Endothelial cell of umbilical vein (primary cell): ENCODE measurements around the gene TNRC6B. TPM values are rescaled to one million over a fixed set of nuclear protein-coding genes. Genes with fewer than 3 reads are reported as not detected.

Experiments
- BruUV-seq: library from RNA; stranded (reverse); fragments of 400-500 nt; replicated peaks from 2 replicates; lab custom pipeline; 2021; lab: Mats Ljungman, UMichigan
- CTCF ChIA-PET: fragments of 300-600, 350-600 bp; sonication (Branson Sonifier 250); formaldehyde crosslinking; loops from one replicate; lab custom pipeline; 2021; ENCODE audit warnings: antibody characterized with exemption, inconsistent platforms; lab: Charles Lee
- POLR2A ChIA-PET: fragments of 300-600, 350-600 bp; sonication (Branson Sonifier 250); formaldehyde crosslinking; loops from one replicate; lab custom pipeline; 2021; ENCODE audit warnings: antibody characterized with exemption, inconsistent platforms; lab: Charles Lee
- DNase-seq: peaks from one replicate; pipeline ENCODE4 v3.0.0-alpha.2; 2011; ENCODE audit warnings: low read depth, low spot score
- FAIRE-seq: peaks from 2 replicates; lab custom pipeline; 2011; peaks lifted over from hg19 to GRCh38; lab: Jason Lieb, UNC
- H2AFZ ChIP-seq: 2 replicates; pipeline ENCODE4 v1.6.0; 2012; ENCODE audit warnings: low read depth, low read length, control low read depth, inconsistent platforms
- H3K27ac ChIP-seq: 2 replicates; pipeline ENCODE4 v1.5.1; 2011; ENCODE audit warnings: low read depth, mild to moderate bottlenecking, control low read depth, low read length, moderate library complexity; ENCODE audit not compliant: insufficient read depth
- H3K27me3 ChIP-seq, 2 experiments: 2 replicates each; pipeline versions ENCODE4 v1.6.0 to v1.6.1; 2011; ENCODE audit warnings: low read length in 2 of 2, mixed read lengths in 1 of 2; ENCODE audit not compliant: control insufficient read depth in 2 of 2, insufficient read depth in 2 of 2
- H3K36me3 ChIP-seq, 2 experiments: 2 replicates in 1 of 2; 3 replicates in 1 of 2; pipeline ENCODE4 v1.5.1; 2011; ENCODE audit warnings: low read length in 2 of 2, mild to moderate bottlenecking in 1 of 2, moderate library complexity in 1 of 2; ENCODE audit not compliant: control insufficient read depth in 2 of 2, insufficient read depth in 2 of 2; ENCODE audit errors: extremely low read depth in 1 of 2
- H3K4me1 ChIP-seq: 3 replicates; pipeline ENCODE4 v1.5.1; 2011; ENCODE audit warnings: mild to moderate bottlenecking, low read length; ENCODE audit not compliant: control insufficient read depth, insufficient read depth; ENCODE audit errors: extremely low read depth
- H3K4me2 ChIP-seq: 2 replicates; pipeline ENCODE4 v1.6.1; 2011; ENCODE audit warnings: low read length, control low read depth, mixed read lengths; ENCODE audit not compliant: insufficient read depth
- H3K4me3 ChIP-seq, 3 experiments: fragments of 200-600 bp in 1 of 3; sonication (generic), shearing (Covaris generic) in 1 of 3; replicated peaks in 1 of 3; 2 replicates each; pipeline ENCODE4 v1.5.1; 2011 to 2016; ENCODE audit warnings: control low read depth in 3 of 3, low read length in 3 of 3, mild to moderate bottlenecking in 2 of 3, inconsistent platforms in 1 of 3, low read depth in 1 of 3, moderate library complexity in 1 of 3; ENCODE audit not compliant: insufficient read depth in 1 of 3
- H3K79me2 ChIP-seq: 2 replicates; pipeline ENCODE4 v1.6.0; 2012; ENCODE audit warnings: low read length, inconsistent platforms; ENCODE audit not compliant: control insufficient read depth, insufficient read depth
- H3K9ac ChIP-seq: replicated peaks from 2 replicates; pipeline ENCODE3; 2011; ENCODE audit warnings: low read length, control low read depth; ENCODE audit not compliant: insufficient read depth; ENCODE audit errors: extremely low read depth
- H3K9me1 ChIP-seq: replicated peaks from 3 replicates; pipeline ENCODE4 v1.6.0; 2011; ENCODE audit warnings: mild to moderate bottlenecking, low read length; ENCODE audit not compliant: control insufficient read depth, insufficient read depth; ENCODE audit errors: extremely low read depth
- H3K9me3 ChIP-seq: replicated peaks from 2 replicates; pipeline ENCODE4 v1.5.1; 2012; ENCODE audit warnings: low read length, inconsistent platforms; ENCODE audit not compliant: control insufficient read depth, insufficient read depth
- H4K20me1 ChIP-seq: replicated peaks from 2 replicates; pipeline ENCODE3; 2011; ENCODE audit warnings: mild to moderate bottlenecking, low read length; ENCODE audit not compliant: control insufficient read depth, insufficient read depth; ENCODE audit errors: extremely low read depth
- EZH2 ChIP-seq: IDR thresholded peaks from 2 replicates; pipeline ENCODE4 v1.6.1; 2012; ENCODE audit warnings: borderline replicate concordance, low read depth, mild to moderate bottlenecking, moderate library complexity, low read length, inconsistent platforms; ENCODE audit not compliant: severe bottlenecking
- FOS ChIP-seq: IDR thresholded peaks from 2 replicates; pipeline ENCODE4 v1.6.1; 2011; ENCODE audit warnings: mild to moderate bottlenecking, low read length, moderate library complexity, borderline replicate concordance; ENCODE audit not compliant: insufficient read depth
- GATA2 ChIP-seq: IDR thresholded peaks from 2 replicates; pipeline ENCODE4 v1.7.0; 2011; ENCODE audit warnings: low read depth, mild to moderate bottlenecking, moderate library complexity, mixed read lengths, low read length; ENCODE audit not compliant: insufficient read length, insufficient read depth
- JUN ChIP-seq: IDR thresholded peaks from 2 replicates; pipeline ENCODE4 v1.6.1; 2011; ENCODE audit warnings: borderline replicate concordance, low read depth; ENCODE audit not compliant: insufficient read length, insufficient read depth
- MYC ChIP-seq: IDR thresholded peaks from one replicate; pipeline ENCODE4 v1.6.1; 2011; ENCODE audit warnings: mild to moderate bottlenecking, low read depth, low read length
- POLR2A ChIP-seq: IDR thresholded peaks from 2 replicates; pipeline ENCODE4 v1.6.1; 2012; ENCODE audit warnings: low read depth, mild to moderate bottlenecking, control low read depth, low read length
- POLR2AphosphoS5 ChIP-seq: IDR thresholded peaks from 2 replicates; pipeline ENCODE4 v1.6.1; 2012; ENCODE audit warnings: low read depth, mild to moderate bottlenecking, control low read depth, low read length, moderate library complexity; ENCODE audit not compliant: insufficient read depth
- dilution Hi-C: fragments of 300-500 bp; cut with MboI; formaldehyde crosslinking; loops from one replicate; pipeline ENCODE4 v1.15.0; 2019; ENCODE audit warnings: low sequenced_read_pairs; ENCODE audit not compliant: extremely low pct_ligation_motif_present
- intact Hi-C: fragments of 100-400 bp; cut with micrococcal nuclease; formaldehyde crosslinking; loops from one replicate; pipeline ENCODE4 v1.10.0; 2022
- polyA plus RNA-seq, 4 experiments: library from polyadenylated mRNA; depleted of rRNA in 3 of 4; stranded (reverse) in 3 of 4; unstranded in 1 of 4; fragments of >200 nt; gene quantifications; 2 replicates each; pipeline versions ENCODE4 v1.2.1 to v1.2.3, GENCODE V29; 2011 to 2012; ENCODE audit warnings: missing spikeins in 1 of 4
- total RNA-seq: library from RNA; stranded (reverse); gene quantifications from 2 replicates; pipeline ENCODE4 v1.2.3, GENCODE V29; 2021
- TF ChIP-seq, protein P1 (sequence below), 2 donors: IDR thresholded peaks; 1 replicate in 1 of 2; 2 replicates in 1 of 2; pipeline ENCODE4 v1.5.1; 2011; ENCODE audit warnings: low read length in 2 of 2, mild to moderate bottlenecking in 2 of 2, moderate library complexity in 2 of 2, control low read depth in 1 of 2, inconsistent platforms in 1 of 2, low read depth in 1 of 2; ENCODE audit not compliant: insufficient read depth in 1 of 2; ENCODE audit errors: extremely low read depth in 1 of 2
- TF ChIP-seq, protein P2 (sequence below): IDR thresholded peaks from 2 replicates; pipeline ENCODE4 v1.6.1; 2011; ENCODE audit not compliant: insufficient read depth, insufficient read length

The TNRC6B gene
- total and polyA plus RNA-seq, 2 donors (not counting 3 experiments of a cell fraction or from before 2014, with no cell fraction given), result 10.6 to 37.2 TPM

DNA sequence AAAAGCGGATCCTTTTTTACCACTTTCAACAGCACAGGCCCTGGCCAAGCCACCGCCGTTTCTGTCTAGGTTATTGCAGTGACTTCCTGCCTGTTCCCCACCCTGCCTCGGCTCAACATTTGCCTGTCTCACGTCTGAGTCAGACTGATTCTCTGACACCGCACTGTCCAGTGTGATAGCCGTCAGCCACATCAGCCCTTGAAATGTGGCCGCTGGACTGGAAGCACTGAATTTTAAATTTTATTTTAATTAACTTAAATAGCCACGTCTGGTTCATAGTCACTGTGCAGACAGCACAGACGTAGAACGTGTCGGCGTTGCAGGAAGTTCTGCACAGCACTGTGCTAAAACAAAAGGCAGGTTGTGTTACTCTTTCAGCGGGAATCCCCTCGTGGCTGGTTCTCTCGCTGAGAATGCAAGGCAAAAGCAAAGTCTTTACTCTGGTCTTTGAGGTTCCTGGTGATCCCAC, 112.3 kb downstream of the TNRC6B start:
- TF ChIP-seq EZH2 (no peak), JUN (no peak), FOS (no peak), POLR2A (no peak), POLR2AphosphoS5 (no peak), GATA2 (no peak), MYC (no peak)
- TF ChIP-seq, protein P1, sequence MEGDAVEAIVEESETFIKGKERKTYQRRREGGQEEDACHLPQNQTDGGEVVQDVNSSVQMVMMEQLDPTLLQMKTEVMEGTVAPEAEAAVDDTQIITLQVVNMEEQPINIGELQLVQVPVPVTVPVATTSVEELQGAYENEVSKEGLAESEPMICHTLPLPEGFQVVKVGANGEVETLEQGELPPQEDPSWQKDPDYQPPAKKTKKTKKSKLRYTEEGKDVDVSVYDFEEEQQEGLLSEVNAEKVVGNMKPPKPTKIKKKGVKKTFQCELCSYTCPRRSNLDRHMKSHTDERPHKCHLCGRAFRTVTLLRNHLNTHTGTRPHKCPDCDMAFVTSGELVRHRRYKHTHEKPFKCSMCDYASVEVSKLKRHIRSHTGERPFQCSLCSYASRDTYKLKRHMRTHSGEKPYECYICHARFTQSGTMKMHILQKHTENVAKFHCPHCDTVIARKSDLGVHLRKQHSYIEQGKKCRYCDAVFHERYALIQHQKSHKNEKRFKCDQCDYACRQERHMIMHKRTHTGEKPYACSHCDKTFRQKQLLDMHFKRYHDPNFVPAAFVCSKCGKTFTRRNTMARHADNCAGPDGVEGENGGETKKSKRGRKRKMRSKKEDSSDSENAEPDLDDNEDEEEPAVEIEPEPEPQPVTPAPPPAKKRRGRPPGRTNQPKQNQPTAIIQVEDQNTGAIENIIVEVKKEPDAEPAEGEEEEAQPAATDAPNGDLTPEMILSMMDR (IDR thresholded peaks at IDR 0.05; ENCODE audit: extremely low read depth in 1 of 2, insufficient read depth in 1 of 2, low read depth in 1 of 2, low read length in 2 of 2), result no peak
- TF ChIP-seq, protein P2, sequence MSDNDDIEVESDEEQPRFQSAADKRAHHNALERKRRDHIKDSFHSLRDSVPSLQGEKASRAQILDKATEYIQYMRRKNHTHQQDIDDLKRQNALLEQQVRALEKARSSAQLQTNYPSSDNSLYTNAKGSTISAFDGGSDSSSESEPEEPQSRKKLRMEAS, result no peak
- ChIA-PET CTCF (no interaction called here), POLR2A (no interaction called here)
- H3K4me3 ChIP-seq, result no peak overlapping the region
- DNase-seq, result no peak
- no peak overlapping the region for H3K4me2 ChIP-seq
- no peaks in the 10 kb centered on the region for H3K79me2 ChIP-seq
- no peaks in the 10 kb centered on the region for H4K20me1 ChIP-seq
- no peak overlapping the region for H3K27ac ChIP-seq
- BruUV-seq, result no TSS peak
- dilution Hi-C loops (no loop called here), intact Hi-C loops (loop anchor here (10.0 kb wide), 1 partner anchor 1865 kb away; no protein-coding TSS in a partner anchor)
- no peak for FAIRE-seq
- H3K36me3 ChIP-seq, result peaks cover 2 to 33% of the 10 kb centered on the region in 2 experiments
- H3K4me1 ChIP-seq, result no peaks in the 10 kb centered on the region
- H2AFZ ChIP-seq, result no peak overlapping the region
- no peaks in the 10 kb centered on the region for H3K27me3 ChIP-seq
- no peaks in the 10 kb centered on the region for H3K9me3 ChIP-seq
- no peak overlapping the region for H3K9ac ChIP-seq
- H3K9me1 ChIP-seq, result no peaks in the 10 kb centered on the region
